Measurements from ENCODE around the gene ING3. TPM values are rescaled to one million over a fixed set of nuclear protein-coding genes. Genes with fewer than 3 reads are reported as not detected.
A peak's percentile ranks its signal among the peaks of the same experiment; 100 is the strongest.

The ING3 gene
- total RNA-seq, 1 experiment from 2014 or later = 12.6 TPM

- TF ChIP-seq ZBTB43 (CRISPR knock-in tag; IDR thresholded peaks at IDR 0.05) (no peak), E2F5 (CRISPR knock-in tag; IDR thresholded peaks at IDR 0.05) (no peak), ZNF396 (CRISPR knock-in tag; IDR thresholded peaks at IDR 0.05; ENCODE audit: borderline replicate concordance) (no peak), ETV6 (CRISPR knock-in tag; IDR thresholded peaks at IDR 0.05) (no peak), OVOL2 (CRISPR knock-in tag; IDR thresholded peaks at IDR 0.05; ENCODE audit: borderline replicate concordance) (no peak), MXD4 (CRISPR knock-in tag; IDR thresholded peaks at IDR 0.05; ENCODE audit: borderline replicate concordance) (no peak), ZNF232 (CRISPR knock-in tag; IDR thresholded peaks at IDR 0.05) (no peak), ZNF138 (CRISPR knock-in tag; conservative IDR thresholded peaks at IDR 0.05) (no peak), ZNF281 (CRISPR knock-in tag; IDR thresholded peaks at IDR 0.05) (no peak), HMGXB4 (CRISPR knock-in tag; IDR thresholded peaks at IDR 0.05) (no peak), GRHL2 (CRISPR knock-in tag; IDR thresholded peaks at IDR 0.05; ENCODE audit: insufficient replicate concordance, severe bottlenecking) (no peak), CDX4 (CRISPR knock-in tag; IDR thresholded peaks at IDR 0.05; ENCODE audit: borderline replicate concordance) (no peak)
These were observed 5.1 kb downstream of the ING3 start (continued) for GRCh38 chr7:120955577-120956149.

- H3K36me3 Mint-ChIP-seq = peaks cover 24% of the 10 kb centered on the region
- POLR2A ChIA-PET = interaction anchor here (1.0 kb wide), 1 partner anchor 9 kb away, joined by 3 read pairs; no protein-coding TSS in a partner anchor
- CTCF ChIA-PET = interaction anchor here (1.2 kb wide), 1 partner anchor 167 kb away, joined by 3 read pairs; no protein-coding TSS in a partner anchor
- TF ChIP-seq ATF2 (CRISPR knock-in tag; IDR thresholded peaks at IDR 0.05; ENCODE audit: borderline replicate concordance, low read depth) (no peak), NFE2L1 (CRISPR knock-in tag; IDR thresholded peaks at IDR 0.05) (no peak), CTCF (IDR thresholded peaks at IDR 0.05) (no peak), ERG (CRISPR knock-in tag; IDR thresholded peaks at IDR 0.05) (no peak), ARID4B (CRISPR knock-in tag; IDR thresholded peaks at IDR 0.05; ENCODE audit: borderline replicate concordance) (no peak), HMGA2 (CRISPR knock-in tag; IDR thresholded peaks at IDR 0.05) (no peak)
These were observed 9.4 kb downstream of the ING3 start for GRCh38 chr7:120959929-120960484.

More at GRCh38 chr7:120959929-120960484, 9.4 kb downstream of the ING3 start:
- Mint-ChIP-seq H3K27ac (peak overlapping the region; percentile 42), H3K4me1 (peaks cover 35% of the 10 kb centered on the region), H3K27me3 (ENCODE audit: low read depth) (no peaks in the 10 kb centered on the region), H3K9me3 (peaks cover 4% of the 10 kb centered on the region; the same call in 1 of the 2 replicates), H3K4me3 (no peak overlapping the region)
- peak; percentile 64 for ATAC-seq
- no peak for DNase-seq (ENCODE audit: low spot score)
